ENCODE measurements around the gene USP17L29. TPM values are rescaled to one million over a fixed set of nuclear protein-coding genes. Genes with fewer than 3 reads are reported as not detected.
"Not testable (repeated sequence)": the region's sequence is repeated elsewhere in the genome, so short reads cannot be mapped to it uniquely, and the experiment has no call there.

USP17L29 gene, protein sequence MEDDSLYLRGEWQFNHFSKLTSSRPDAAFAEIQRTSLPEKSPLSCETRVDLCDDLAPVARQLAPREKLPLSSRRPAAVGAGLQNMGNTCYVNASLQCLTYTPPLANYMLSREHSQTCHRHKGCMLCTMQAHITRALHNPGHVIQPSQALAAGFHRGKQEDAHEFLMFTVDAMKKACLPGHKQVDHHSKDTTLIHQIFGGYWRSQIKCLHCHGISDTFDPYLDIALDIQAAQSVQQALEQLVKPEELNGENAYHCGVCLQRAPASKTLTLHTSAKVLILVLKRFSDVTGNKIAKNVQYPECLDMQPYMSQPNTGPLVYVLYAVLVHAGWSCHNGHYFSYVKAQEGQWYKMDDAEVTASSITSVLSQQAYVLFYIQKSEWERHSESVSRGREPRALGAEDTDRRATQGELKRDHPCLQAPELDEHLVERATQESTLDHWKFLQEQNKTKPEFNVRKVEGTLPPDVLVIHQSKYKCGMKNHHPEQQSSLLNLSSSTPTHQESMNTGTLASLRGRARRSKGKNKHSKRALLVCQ
- polyA plus RNA-seq = not detected

- not testable (repeated sequence) for H3K4me3 Mint-ChIP-seq, H3K27me3 Mint-ChIP-seq, H3K4me1 Mint-ChIP-seq, H3K36me3 Mint-ChIP-seq, H3K27ac Mint-ChIP-seq, H3K9me3 Mint-ChIP-seq
Measured at GRCh38 chr4:9353338-9353737, at the start of gene USP17L29. Gene USP17L29 (plus strand): TSS chr4:9353638. CDS start chr4:9353638, 0 bp downstream.

GRCh38 chr4:9324191-9324590, 29.2 kb upstream of the USP17L29 start:
- H3K4me1 Mint-ChIP-seq, H3K36me3 Mint-ChIP-seq, H3K9me3 Mint-ChIP-seq, H3K4me3 Mint-ChIP-seq, H3K27ac Mint-ChIP-seq, H3K27me3 Mint-ChIP-seq: not testable (repeated sequence)

DNA sequence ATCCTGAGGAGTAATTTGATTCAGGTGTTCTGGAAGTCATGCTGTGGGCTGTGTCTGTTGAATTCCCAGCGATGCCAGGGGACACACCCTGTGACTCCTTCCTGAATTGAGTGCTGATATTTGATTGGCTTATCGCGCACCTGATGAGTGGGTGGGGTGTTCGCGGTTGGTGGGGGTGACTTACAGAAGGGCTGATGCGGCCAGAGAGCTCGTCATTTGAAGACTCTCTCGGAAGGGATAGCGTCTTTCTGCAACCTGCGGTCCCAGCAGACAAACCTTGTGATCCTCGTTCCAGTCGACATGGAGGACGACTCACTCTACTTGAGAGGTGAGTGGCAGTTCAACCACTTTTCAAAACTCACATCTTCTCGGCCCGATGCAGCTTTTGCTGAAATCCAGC, 28.6 kb upstream of the USP17L29 start, which contains the start of gene USP17L24:
USP17L24 (plus strand) TSS at position 301 of the 400 bp plus-strand sequence; CDS start at position 301, 0 bp downstream.
- H3K4me1 Mint-ChIP-seq, H3K4me3 Mint-ChIP-seq, H3K27me3 Mint-ChIP-seq: not testable (repeated sequence)

DNA sequence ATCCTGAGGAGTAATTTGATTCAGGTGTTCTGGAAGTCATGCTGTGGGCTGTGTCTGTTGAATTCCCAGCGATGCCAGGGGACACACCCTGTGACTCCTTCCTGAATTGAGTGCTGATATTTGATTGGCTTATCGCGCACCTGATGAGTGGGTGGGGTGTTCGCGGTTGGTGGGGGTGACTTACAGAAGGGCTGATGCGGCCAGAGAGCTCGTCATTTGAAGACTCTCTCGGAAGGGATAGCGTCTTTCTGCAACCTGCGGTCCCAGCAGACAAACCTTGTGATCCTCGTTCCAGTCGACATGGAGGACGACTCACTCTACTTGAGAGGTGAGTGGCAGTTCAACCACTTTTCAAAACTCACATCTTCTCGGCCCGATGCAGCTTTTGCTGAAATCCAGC, 23.8 kb upstream of the USP17L29 start, which contains the start of gene USP17L25:
USP17L25 (plus strand) TSS at position 301 of the 400 bp plus-strand sequence; CDS start at position 301, 0 bp downstream.
- not testable (repeated sequence) for H3K9me3 Mint-ChIP-seq, H3K36me3 Mint-ChIP-seq, H3K27me3 Mint-ChIP-seq, H3K27ac Mint-ChIP-seq, H3K4me1 Mint-ChIP-seq, H3K4me3 Mint-ChIP-seq

More for the DNA sequence above, 28.6 kb upstream of the USP17L29 start, which contains the start of gene USP17L24:
- not testable (repeated sequence) for H3K36me3 Mint-ChIP-seq, H3K27ac Mint-ChIP-seq, H3K9me3 Mint-ChIP-seq

DNA sequence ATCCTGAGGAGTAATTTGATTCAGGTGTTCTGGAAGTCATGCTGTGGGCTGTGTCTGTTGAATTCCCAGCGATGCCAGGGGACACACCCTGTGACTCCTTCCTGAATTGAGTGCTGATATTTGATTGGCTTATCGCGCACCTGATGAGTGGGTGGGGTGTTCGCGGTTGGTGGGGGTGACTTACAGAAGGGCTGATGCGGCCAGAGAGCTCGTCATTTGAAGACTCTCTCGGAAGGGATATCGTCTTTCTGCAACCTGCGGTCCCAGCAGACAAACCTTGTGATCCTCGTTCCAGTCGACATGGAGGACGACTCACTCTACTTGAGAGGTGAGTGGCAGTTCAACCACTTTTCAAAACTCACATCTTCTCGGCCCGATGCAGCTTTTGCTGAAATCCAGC, 19.1 kb upstream of the USP17L29 start, which contains the start of gene USP17L26:
USP17L26 (plus strand) TSS at position 301 of the 400 bp plus-strand sequence; CDS start at position 301, 0 bp downstream.
- H3K27ac Mint-ChIP-seq, H3K4me1 Mint-ChIP-seq, H3K36me3 Mint-ChIP-seq, H3K4me3 Mint-ChIP-seq, H3K27me3 Mint-ChIP-seq, H3K9me3 Mint-ChIP-seq: not testable (repeated sequence)

DNA sequence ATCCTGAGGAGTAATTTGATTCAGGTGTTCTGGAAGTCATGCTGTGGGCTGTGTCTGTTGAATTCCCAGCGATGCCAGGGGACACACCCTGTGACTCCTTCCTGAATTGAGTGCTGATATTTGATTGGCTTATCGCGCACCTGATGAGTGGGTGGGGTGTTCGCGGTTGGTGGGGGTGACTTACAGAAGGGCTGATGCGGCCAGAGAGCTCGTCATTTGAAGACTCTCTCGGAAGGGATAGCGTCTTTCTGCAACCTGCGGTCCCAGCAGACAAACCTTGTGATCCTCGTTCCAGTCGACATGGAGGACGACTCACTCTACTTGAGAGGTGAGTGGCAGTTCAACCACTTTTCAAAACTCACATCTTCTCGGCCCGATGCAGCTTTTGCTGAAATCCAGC, 14.3 kb upstream of the USP17L29 start, which contains the start of gene USP17L5:
USP17L5 (plus strand) TSS at position 301 of the 400 bp plus-strand sequence; CDS start at position 301, 0 bp downstream.
- not testable (repeated sequence) for H3K9me3 Mint-ChIP-seq, H3K36me3 Mint-ChIP-seq, H3K4me3 Mint-ChIP-seq, H3K27me3 Mint-ChIP-seq, H3K27ac Mint-ChIP-seq, H3K4me1 Mint-ChIP-seq

GRCh38 chr4:9343848-9344247, 9.6 kb upstream of the USP17L29 start, which contains the start of gene USP17L27:
Gene USP17L27 (plus strand): TSS chr4:9344148. CDS start chr4:9344148, 0 bp downstream.
- H3K27me3 Mint-ChIP-seq, H3K36me3 Mint-ChIP-seq, H3K27ac Mint-ChIP-seq, H3K4me3 Mint-ChIP-seq, H3K9me3 Mint-ChIP-seq, H3K4me1 Mint-ChIP-seq: not testable (repeated sequence)

DNA sequence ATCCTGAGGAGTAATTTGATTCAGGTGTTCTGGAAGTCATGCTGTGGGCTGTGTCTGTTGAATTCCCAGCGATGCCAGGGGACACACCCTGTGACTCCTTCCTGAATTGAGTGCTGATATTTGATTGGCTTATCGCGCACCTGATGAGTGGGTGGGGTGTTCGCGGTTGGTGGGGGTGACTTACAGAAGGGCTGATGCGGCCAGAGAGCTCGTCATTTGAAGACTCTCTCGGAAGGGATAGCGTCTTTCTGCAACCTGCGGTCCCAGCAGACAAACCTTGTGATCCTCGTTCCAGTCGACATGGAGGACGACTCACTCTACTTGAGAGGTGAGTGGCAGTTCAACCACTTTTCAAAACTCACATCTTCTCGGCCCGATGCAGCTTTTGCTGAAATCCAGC, 4.8 kb upstream of the USP17L29 start, which contains the start of gene USP17L28:
USP17L28 (plus strand) TSS at position 301 of the 400 bp plus-strand sequence; CDS start at position 301, 0 bp downstream.
- H3K4me1 Mint-ChIP-seq, H3K27me3 Mint-ChIP-seq, H3K27ac Mint-ChIP-seq, H3K9me3 Mint-ChIP-seq, H3K4me3 Mint-ChIP-seq, H3K36me3 Mint-ChIP-seq: not testable (repeated sequence)

DNA sequence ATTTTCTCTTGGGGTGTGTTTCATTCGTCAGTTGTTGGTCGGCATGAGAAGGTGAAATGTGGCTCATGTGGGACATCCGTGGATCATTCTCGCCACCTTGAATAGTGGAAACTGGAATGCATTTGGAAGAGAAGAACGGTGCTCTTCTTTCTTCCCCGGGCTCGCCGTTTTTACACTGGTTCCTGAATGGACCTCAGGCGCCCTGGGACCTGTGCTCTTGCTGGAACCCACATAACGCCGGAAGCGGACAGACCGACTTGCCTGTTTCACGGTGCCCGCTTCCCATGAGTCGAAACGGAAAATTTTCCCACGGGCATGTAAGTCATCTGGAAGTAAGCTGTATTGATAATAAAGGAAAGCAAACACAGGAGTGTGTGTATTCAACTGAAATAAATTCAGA, 2.6 kb upstream of the USP17L29 start:
- H3K9me3 Mint-ChIP-seq, H3K4me1 Mint-ChIP-seq: not testable (repeated sequence)

GRCh38 chr4:9362829-9363228, 9.4 kb downstream of the USP17L29 start, which contains the start of gene USP17L30:
Gene USP17L30 (plus strand): TSS chr4:9363129. CDS start chr4:9363129, 0 bp downstream.
- not testable (repeated sequence) for H3K27ac Mint-ChIP-seq, H3K4me3 Mint-ChIP-seq, H3K27me3 Mint-ChIP-seq, H3K36me3 Mint-ChIP-seq, H3K4me1 Mint-ChIP-seq, H3K9me3 Mint-ChIP-seq

More for the DNA sequence above, 2.6 kb upstream of the USP17L29 start:
- not testable (repeated sequence) for H3K27me3 Mint-ChIP-seq, H3K4me3 Mint-ChIP-seq, H3K36me3 Mint-ChIP-seq, H3K27ac Mint-ChIP-seq

- not testable (repeated sequence) for H3K27ac Mint-ChIP-seq, H3K4me3 Mint-ChIP-seq, H3K9me3 Mint-ChIP-seq, H3K4me1 Mint-ChIP-seq, H3K36me3 Mint-ChIP-seq, H3K27me3 Mint-ChIP-seq
Measured at GRCh38 chr4:9379881-9380280, 26.4 kb downstream of the USP17L29 start.

DNA sequence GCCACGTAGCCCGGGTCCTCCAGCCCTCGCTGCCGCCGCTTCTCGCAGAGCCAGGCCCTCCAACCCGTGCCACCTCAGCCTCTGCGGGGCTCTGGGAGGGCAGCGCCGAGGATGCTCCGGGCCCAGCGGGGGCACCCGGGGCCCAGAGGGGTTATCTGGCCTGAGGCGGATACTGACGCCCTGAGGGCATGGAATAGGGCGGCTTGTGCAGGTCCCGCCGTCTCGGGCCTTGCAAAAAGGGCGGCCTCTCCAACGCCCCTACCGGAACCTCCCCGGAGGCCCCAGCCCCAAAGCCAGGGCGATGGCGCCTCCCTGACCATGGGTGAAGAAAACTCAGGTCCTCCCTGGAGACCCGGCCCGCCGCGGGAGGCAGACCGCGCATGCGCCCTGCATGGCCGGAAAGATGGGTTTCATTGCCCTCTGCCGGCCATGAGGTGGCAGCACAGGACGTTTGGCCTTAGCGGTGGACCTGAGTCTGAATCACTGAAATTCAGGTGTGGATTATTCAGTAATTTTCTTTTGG, 27.6 kb downstream of the USP17L29 start:
- H3K4me3 Mint-ChIP-seq, H3K9me3 Mint-ChIP-seq, H3K27me3 Mint-ChIP-seq, H3K4me1 Mint-ChIP-seq, H3K27ac Mint-ChIP-seq, H3K36me3 Mint-ChIP-seq: not testable (repeated sequence)

DNA sequence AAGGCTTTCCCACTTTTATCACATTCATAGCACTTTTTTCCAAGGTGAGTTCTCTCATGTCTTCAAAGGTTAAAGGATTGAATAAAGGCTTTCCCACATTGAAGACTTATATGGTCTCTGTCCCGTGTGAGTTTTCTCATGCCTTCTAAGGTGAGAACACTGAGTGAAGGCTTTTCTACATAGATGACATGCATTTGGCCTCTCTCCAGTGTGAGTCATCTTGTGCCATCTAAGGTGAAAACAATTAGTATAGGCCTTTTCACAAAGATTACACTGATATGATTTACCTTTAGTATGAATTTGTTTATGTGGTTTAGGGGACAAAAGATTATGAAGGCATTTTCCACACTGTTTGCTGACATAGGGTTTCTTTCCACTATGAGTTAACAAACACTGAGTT, 30.7 kb downstream of the USP17L29 start:
- Mint-ChIP-seq H3K9me3 (no peaks in the 10 kb centered on the region), H3K27ac (no peak overlapping the region), H3K27me3 (peaks cover 2% of the 10 kb centered on the region), H3K36me3 (no peaks in the 10 kb centered on the region), H3K4me1 (no peaks in the 10 kb centered on the region), H3K4me3 (no peak overlapping the region)

DNA sequence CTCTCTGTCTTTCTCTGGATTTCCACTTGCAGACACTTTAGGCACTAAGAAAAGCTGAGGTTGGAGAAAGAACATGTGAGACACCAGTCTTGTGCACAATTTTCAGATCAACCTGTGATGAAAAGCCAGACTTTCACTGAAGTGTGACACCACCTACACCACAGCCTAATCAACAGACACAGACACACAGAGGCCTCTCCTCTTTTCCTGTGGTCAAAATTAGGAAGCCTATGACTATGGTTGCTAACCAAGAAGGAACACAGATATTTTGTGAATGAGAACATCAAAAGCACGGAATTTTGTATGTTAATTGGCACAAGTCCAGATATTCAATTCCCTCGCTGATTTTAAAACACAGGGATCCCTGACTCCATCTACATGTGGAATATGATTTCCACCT, 35.6 kb downstream of the USP17L29 start:
- H3K27ac Mint-ChIP-seq, H3K4me1 Mint-ChIP-seq, H3K36me3 Mint-ChIP-seq, H3K9me3 Mint-ChIP-seq, H3K4me3 Mint-ChIP-seq, H3K27me3 Mint-ChIP-seq: not testable (repeated sequence)

All from IgD-negative memory B cell (primary cell).